Measurements from ENCODE around the gene TBX3.

DNA sequence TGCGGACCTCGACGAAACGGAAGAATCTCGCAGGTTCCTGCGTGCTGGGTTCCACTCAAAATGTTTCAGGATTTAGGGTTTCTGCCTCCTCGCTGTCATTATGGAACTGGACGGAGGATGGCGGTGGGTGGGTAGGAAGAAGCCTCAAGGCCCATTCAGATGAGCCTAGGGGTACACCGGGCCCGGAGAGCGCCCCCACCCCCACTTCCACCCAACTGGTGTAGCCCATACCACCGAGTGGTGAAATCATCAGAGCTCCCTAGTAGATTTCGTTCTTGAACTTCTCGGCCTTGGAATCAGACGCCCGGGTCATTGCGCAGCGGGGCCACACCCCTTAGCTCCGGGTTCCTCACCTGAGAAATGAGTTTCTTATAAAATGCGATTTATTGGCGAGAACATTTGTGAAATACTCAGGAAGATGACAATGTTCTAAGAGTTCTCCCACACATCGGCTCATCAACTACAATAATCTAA lies 13.3 kb upstream of the TBX3 start:
- no peak for TF ChIP-seq GATA2 (IDR thresholded peaks at IDR 0.05; ENCODE audit: low read depth, low read length)
- no peak for TF ChIP-seq GATA3 (IDR thresholded peaks at IDR 0.05; ENCODE audit: low read depth, low read length)

Data from SH-SY5Y (cell line).